ENCODE data around the gene P3H2.

DNA sequence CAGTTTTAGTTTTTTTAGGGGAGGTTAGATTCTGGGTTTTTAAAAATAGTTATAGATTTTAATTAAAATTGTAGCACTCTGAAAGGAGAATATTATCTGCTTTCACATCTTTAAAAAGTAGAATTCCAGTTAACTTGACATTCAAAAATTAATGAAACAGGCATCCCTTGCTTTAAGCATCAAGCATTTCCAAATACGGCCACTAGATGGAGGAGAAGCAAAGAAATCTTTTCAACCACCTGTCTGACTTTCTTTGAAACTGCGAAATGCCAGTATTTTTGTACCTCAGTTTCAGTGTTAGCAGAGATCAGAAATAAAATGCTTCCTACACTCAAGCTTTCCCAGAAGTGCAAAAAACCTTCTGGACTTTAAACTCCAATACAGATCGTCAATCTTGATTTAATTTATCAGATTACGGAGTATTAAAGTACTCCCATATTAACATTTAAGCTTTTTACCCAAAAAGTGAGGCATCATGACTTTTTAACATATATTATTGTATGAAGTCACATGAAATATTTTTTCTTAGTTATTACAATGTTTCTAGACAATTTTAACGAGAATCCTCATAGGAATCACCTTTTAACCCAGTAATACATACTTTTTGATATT is 153.3 kb downstream of the P3H2 start:
- no peak for TF ChIP-seq POLR2A (IDR thresholded peaks at IDR 0.05)
- TF ChIP-seq, protein P1, sequence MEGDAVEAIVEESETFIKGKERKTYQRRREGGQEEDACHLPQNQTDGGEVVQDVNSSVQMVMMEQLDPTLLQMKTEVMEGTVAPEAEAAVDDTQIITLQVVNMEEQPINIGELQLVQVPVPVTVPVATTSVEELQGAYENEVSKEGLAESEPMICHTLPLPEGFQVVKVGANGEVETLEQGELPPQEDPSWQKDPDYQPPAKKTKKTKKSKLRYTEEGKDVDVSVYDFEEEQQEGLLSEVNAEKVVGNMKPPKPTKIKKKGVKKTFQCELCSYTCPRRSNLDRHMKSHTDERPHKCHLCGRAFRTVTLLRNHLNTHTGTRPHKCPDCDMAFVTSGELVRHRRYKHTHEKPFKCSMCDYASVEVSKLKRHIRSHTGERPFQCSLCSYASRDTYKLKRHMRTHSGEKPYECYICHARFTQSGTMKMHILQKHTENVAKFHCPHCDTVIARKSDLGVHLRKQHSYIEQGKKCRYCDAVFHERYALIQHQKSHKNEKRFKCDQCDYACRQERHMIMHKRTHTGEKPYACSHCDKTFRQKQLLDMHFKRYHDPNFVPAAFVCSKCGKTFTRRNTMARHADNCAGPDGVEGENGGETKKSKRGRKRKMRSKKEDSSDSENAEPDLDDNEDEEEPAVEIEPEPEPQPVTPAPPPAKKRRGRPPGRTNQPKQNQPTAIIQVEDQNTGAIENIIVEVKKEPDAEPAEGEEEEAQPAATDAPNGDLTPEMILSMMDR (IDR thresholded peaks at IDR 0.05), result peak; percentile 38 to 86 (median 78)
